HG03432 (cell line): ENCODE data around the gene CCDC121.
"Not testable (repeated sequence)": the region's sequence is repeated elsewhere in the genome, so short reads cannot be mapped to it uniquely, and the experiment has no call there.

Experiments used
- ATAC-seq: cut with Tn5 transposase; IDR thresholded peaks from one replicate; pipeline ENCODE4 v1.9.1; 2021; ENCODE audit warnings: mild to moderate bottlenecking, moderate library complexity; ENCODE audit not compliant: unreplicated experiment

The CCDC121 gene

GRCh38 chr2:27638037-27638637, 9.3 kb upstream of the CCDC121 start:
- ATAC-seq: no peak

GRCh38 chr2:27636766-27637165, 8.0 kb upstream of the CCDC121 start:
- no peak for ATAC-seq

GRCh38 chr2:27634291-27634690, 5.5 kb upstream of the CCDC121 start:
- no peak for ATAC-seq

- ATAC-seq: not testable (repeated sequence)
Measured at GRCh38 chr2:27630257-27630656, 1.4 kb upstream of the CCDC121 start.

GRCh38 chr2:27627963-27628766, 647 bp downstream of the CCDC121 start:
- peak; percentile 32 for ATAC-seq

GRCh38 chr2:27626921-27627320, 1.9 kb downstream of the CCDC121 start:
- not testable (repeated sequence) for ATAC-seq

- not testable (repeated sequence) for ATAC-seq
Measured at GRCh38 chr2:27626323-27626722, 2.5 kb downstream of the CCDC121 start.

GRCh38 chr2:27624943-27625342, 3.9 kb downstream of the CCDC121 start:
- ATAC-seq: no peak

- no peak for ATAC-seq
Measured at GRCh38 chr2:27622921-27623384, 5.9 kb downstream of the CCDC121 start.

GRCh38 chr2:27621524-27621923, 7.3 kb downstream of the CCDC121 start:
- ATAC-seq: no peak

- no peak for ATAC-seq
Measured at GRCh38 chr2:27615316-27615715, 13.5 kb downstream of the CCDC121 start.

- ATAC-seq: no peak
Measured at GRCh38 chr2:27613985-27614384, 14.8 kb downstream of the CCDC121 start.

GRCh38 chr2:27606611-27607010, 22.2 kb downstream of the CCDC121 start:
- ATAC-seq: no peak

- ATAC-seq: no peak
Measured at GRCh38 chr2:27596627-27597026, 32.2 kb downstream of the CCDC121 start.

- ATAC-seq: not testable (repeated sequence)
Measured at GRCh38 chr2:27595412-27595811, 33.4 kb downstream of the CCDC121 start.

- ATAC-seq: not testable (repeated sequence)
Measured at GRCh38 chr2:27594020-27594703, 34.6 kb downstream of the CCDC121 start.

GRCh38 chr2:27593240-27593639, 35.6 kb downstream of the CCDC121 start:
- no peak for ATAC-seq

- no peak for ATAC-seq
Measured at GRCh38 chr2:27591745-27592144, 37.1 kb downstream of the CCDC121 start.

- no peak for ATAC-seq
Measured at GRCh38 chr2:27588308-27588707, 40.5 kb downstream of the CCDC121 start.

GRCh38 chr2:27587025-27587424, 41.8 kb downstream of the CCDC121 start:
- no peak for ATAC-seq

GRCh38 chr2:27584597-27584996, 44.2 kb downstream of the CCDC121 start:
- no peak for ATAC-seq
